Measurements from ENCODE around the gene ACSF2.
"Not testable (repeated sequence)": the region's sequence is repeated elsewhere in the genome, so short reads cannot be mapped to it uniquely, and the experiment has no call there.

The ACSF2 gene

DNA sequence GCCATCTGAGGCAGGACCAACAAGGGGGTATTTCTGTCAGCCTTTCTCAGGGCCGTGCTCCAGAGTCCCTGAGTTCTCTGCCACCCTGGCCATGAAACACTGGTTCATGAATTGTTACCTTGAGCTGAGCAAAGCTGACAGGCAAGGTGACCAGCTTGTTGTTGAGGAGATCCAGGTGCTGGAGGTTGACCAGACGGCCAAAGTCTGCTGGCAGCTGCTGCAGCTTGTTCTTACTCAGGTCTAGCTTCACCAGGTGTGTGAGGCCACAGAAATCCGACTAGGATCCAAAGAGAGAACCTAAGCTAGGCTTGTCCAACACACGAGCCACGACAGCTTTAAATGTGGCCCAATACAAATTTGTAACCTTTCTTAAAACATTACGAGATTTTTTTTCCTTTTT lies 33.4 kb upstream of the ACSF2 start:
- peaks cover 79% of the 10 kb centered on the region for H3K36me3 ChIP-seq (ENCODE audit: control insufficient read depth, insufficient read depth, low read length)
- no peak overlapping the region for H3K27ac ChIP-seq (ENCODE audit: low read depth, low read length)
- H3K4me1 ChIP-seq (ENCODE audit: control insufficient read depth, insufficient read depth, low read length) = peaks cover 5% of the 10 kb centered on the region; the same call in 1 of the 2 replicates
- no peaks in the 10 kb centered on the region for H3K9me3 ChIP-seq (ENCODE audit: control insufficient read depth, insufficient read depth, low read depth, low read length)
- no peaks in the 10 kb centered on the region for H3K27me3 ChIP-seq (ENCODE audit: control insufficient read depth, insufficient read depth, low read length)
- no peak overlapping the region for H3K9ac ChIP-seq (ENCODE audit: low read length)
- H3K4me3 ChIP-seq (ENCODE audit: low read depth, low read length) = no peak overlapping the region

- peaks cover 5% of the 10 kb centered on the region; the same call in 1 of the 2 replicates for H3K4me1 ChIP-seq (ENCODE audit: control insufficient read depth, insufficient read depth, low read length)
- H3K27me3 ChIP-seq (ENCODE audit: control insufficient read depth, insufficient read depth, low read length) = no peaks in the 10 kb centered on the region
- H3K4me3 ChIP-seq (ENCODE audit: low read depth, low read length) = no peak overlapping the region
- H3K27ac ChIP-seq (ENCODE audit: low read depth, low read length) = no peak overlapping the region
- no peak overlapping the region for H3K9ac ChIP-seq (ENCODE audit: low read length)
- H3K36me3 ChIP-seq (ENCODE audit: control insufficient read depth, insufficient read depth, low read length) = peaks cover 68% of the 10 kb centered on the region
- no peaks in the 10 kb centered on the region for H3K9me3 ChIP-seq (ENCODE audit: control insufficient read depth, insufficient read depth, low read depth, low read length)
Measured at GRCh38 chr17:50393700-50394099, 32.3 kb upstream of the ACSF2 start.

DNA sequence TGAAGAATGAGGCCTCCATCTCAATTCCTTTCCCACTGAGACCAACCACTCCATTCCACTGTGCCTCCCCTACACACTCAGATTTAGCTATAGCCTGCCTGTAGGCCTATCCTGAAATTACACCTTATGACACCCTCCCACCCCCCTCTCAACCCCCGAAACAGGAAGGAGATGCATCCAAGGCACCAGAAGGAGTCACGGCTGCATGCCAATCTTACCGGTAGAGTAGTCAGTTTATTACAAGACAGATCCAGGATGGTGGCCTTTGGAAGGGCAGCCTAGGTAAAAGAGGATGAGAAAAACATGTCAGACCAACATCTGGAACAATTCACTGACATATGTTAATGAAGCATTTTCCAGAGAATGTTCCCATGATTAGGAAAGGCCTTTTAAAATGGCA lies 31.3 kb upstream of the ACSF2 start:
- H3K27ac ChIP-seq (ENCODE audit: low read depth, low read length) = no peak overlapping the region
- H3K27me3 ChIP-seq (ENCODE audit: control insufficient read depth, insufficient read depth, low read length) = no peaks in the 10 kb centered on the region
- H3K36me3 ChIP-seq (ENCODE audit: control insufficient read depth, insufficient read depth, low read length) = peaks cover 58% of the 10 kb centered on the region
- peaks cover 7% of the 10 kb centered on the region; the same call in 1 of the 2 replicates for H3K9me3 ChIP-seq (ENCODE audit: control insufficient read depth, insufficient read depth, low read depth, low read length)
- H3K4me3 ChIP-seq (ENCODE audit: low read depth, low read length) = no peak overlapping the region
- H3K9ac ChIP-seq (ENCODE audit: low read length) = no peak overlapping the region
- H3K4me1 ChIP-seq (ENCODE audit: control insufficient read depth, insufficient read depth, low read length) = peaks cover 5% of the 10 kb centered on the region; the same call in 1 of the 2 replicates

DNA sequence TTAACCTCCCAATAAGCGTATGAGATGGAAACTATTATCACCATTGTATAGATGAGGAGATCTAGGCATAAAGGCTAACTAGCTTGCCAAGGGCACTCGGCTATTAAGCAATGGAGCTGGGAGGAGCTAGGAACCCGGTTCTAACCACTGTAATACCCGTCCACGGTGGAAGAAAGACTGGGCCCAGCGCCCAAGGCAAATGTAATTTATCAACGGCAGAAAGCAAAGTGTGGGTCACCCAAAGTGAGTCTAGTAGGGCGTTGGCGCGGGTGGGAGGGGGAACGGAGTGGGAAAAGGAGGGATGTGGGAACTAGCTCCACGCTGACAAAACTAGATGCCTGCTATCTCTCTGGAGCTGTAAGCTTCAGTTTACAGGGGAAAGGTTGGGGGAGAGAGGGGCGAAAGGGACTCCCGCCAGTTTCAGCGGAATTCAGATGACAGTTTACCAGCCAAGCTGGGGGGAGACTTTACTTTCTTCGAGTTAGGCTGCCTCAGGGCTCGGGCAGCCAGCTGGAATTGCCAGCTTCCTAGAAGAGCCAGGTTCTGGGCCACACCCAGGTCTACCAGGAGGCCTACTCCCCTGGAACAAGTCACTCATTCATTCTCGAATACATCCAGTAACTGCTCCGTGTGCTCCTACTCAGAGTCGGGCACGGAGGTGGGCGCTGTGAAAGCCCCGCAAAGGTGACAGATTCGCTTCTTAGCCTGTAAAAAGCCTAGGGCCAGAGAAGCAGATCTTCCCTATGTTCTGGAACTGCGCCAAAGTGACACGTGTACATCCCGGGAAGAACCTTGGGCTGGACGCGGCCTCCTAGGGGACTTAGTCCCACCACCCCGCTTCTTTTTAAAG lies 29.5 kb upstream of the ACSF2 start:
- Histone ChIP-seq H3K36me3 (ENCODE audit: control insufficient read depth, insufficient read depth, low read length) (peaks cover 40% of the 10 kb centered on the region), H3K4me3 (ENCODE audit: low read depth, low read length) (peak overlapping the region; percentile 96), H3K27ac (ENCODE audit: low read depth, low read length) (peak overlapping the region; percentile 49; the same call in 1 of the 2 replicates), H3K9ac (ENCODE audit: low read length) (peak overlapping the region; percentile 90), H3K9me3 (ENCODE audit: control insufficient read depth, insufficient read depth, low read depth, low read length) (peaks cover 7% of the 10 kb centered on the region; the same call in 1 of the 2 replicates), H3K27me3 (ENCODE audit: control insufficient read depth, insufficient read depth, low read length) (no peaks in the 10 kb centered on the region), H3K4me1 (ENCODE audit: control insufficient read depth, insufficient read depth, low read length) (peaks cover 5% of the 10 kb centered on the region; the same call in 1 of the 2 replicates)

DNA sequence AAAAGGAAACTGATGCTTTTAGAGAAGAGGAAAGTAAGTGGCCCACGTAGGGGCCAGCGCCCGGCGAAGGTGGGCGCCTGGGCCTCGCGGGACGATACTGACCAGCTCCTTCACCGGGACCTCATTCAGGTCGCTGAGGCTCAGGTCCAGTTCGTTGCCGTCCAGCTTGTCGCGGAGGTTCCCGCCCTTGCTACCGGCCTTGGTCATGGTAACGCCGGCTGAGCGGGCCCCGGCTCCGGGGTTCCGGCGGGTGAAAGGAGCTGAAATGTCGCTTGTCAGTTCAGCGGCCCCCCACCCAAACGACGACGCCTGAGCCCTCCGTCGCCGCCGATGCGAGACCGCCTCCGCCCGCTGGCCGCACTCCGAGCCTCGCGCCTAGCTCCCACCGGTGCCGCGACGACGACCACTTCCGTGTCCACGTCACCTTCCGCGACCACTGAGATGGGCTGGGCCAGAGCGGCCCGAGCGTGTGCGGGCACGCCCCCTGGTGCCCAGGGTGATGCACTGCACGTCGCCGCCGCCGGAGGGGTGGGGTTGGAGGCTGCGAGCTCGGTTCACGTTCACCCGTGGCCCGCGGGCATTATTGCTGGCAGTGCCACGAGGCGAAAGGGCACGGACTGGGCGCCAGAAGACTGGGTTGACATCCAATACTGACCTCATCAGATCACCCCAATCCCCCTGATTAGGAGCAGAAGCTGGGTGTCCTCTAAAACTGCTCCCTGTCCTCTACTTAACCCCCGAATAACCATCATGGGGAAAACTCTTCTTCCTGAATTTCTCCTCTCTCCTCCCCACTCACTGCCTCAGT lies 28.7 kb upstream of the ACSF2 start, which contains the start of gene LRRC59:
LRRC59 (minus strand) TSS at position 413 of the 808 bp plus-strand sequence; CDS start at position 207, 206 bp downstream.
- H3K4me1 ChIP-seq (ENCODE audit: control insufficient read depth, insufficient read depth, low read length) = peaks cover 5% of the 10 kb centered on the region; the same call in 1 of the 2 replicates
- H3K4me3 ChIP-seq (ENCODE audit: low read depth, low read length) = peak within 1 kb of the TSS; percentile 96
- no peaks in the 10 kb centered on the region for H3K27me3 ChIP-seq (ENCODE audit: control insufficient read depth, insufficient read depth, low read length)
- peak within 1 kb of the TSS; percentile 90 for H3K9ac ChIP-seq (ENCODE audit: low read length)
- H3K9me3 ChIP-seq (ENCODE audit: control insufficient read depth, insufficient read depth, low read depth, low read length) = peaks cover 7% of the 10 kb centered on the region; the same call in 1 of the 2 replicates
- peaks cover 32% of the 10 kb centered on the region for H3K36me3 ChIP-seq (ENCODE audit: control insufficient read depth, insufficient read depth, low read length)
- peak within 1 kb of the TSS; percentile 49; the same call in 1 of the 2 replicates for H3K27ac ChIP-seq (ENCODE audit: low read depth, low read length)

DNA sequence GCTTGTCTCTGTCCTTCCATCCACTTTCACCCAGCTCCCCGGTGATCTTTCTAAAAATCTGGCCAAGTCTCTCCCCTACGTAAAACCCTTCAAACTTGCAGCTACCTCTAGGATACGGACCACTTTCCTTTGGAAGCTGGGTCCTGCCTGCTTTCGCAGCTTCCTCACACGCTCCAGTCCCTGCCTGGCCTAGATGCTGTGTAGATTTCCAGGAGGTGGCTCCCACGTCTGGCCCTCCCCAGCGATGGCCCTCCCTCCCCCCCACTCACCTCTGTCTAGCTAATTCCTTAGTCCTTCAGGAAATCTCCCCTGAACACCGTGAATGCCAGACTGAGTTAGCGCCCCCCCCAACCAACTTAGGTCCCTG lies 28.1 kb upstream of the ACSF2 start:
- no peak overlapping the region for H3K27ac ChIP-seq (ENCODE audit: low read depth, low read length)
- no peaks in the 10 kb centered on the region for H3K27me3 ChIP-seq (ENCODE audit: control insufficient read depth, insufficient read depth, low read length)
- H3K36me3 ChIP-seq (ENCODE audit: control insufficient read depth, insufficient read depth, low read length) = peaks cover 26% of the 10 kb centered on the region
- H3K9ac ChIP-seq (ENCODE audit: low read length) = no peak overlapping the region
- H3K4me1 ChIP-seq (ENCODE audit: control insufficient read depth, insufficient read depth, low read length) = peaks cover 9% of the 10 kb centered on the region
- peaks cover 7% of the 10 kb centered on the region; the same call in 1 of the 2 replicates for H3K9me3 ChIP-seq (ENCODE audit: control insufficient read depth, insufficient read depth, low read depth, low read length)
- H3K4me3 ChIP-seq (ENCODE audit: low read depth, low read length) = peak overlapping the region; percentile 96

DNA sequence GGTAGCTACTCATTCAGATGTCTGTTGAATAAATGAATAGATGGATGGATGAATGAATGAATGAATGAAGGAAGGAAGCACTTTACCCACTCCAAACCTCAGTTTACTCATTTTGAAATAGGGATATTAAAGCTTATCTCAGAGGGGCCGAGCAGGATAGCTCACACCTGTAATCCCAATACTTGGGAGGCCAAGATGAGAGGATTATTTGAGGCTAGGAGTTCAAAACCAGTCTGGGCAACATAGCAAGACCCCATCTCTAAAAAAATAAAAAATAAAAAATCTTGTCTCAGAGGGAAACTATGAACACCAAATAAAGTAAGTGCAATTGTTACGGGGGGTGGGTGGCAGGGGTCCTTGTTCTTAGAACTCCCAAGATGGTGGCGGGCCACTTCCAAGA lies 27.3 kb upstream of the ACSF2 start:
- H3K27me3 ChIP-seq (ENCODE audit: control insufficient read depth, insufficient read depth, low read length) = not testable (repeated sequence)

DNA sequence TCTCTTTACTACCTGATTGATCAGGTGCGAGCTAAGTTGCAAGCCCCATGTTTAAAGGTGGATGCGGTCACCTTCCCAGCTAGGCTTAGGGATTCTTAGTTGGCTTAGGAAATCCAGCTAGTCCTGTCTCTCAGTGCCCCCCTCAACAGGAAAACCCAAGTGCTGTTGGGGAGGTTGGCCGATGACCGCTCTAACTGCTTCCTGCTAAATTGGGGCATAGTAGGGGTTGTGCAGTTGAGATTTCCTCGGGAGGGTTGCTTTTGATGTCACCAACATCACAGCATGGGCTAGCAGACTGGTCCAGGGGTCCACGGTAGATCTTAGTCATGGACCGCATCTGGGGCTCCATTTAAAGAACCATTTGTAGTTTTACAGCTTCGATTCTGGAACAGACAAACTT lies 26.4 kb upstream of the ACSF2 start:
- not testable (repeated sequence) for H3K27me3 ChIP-seq (ENCODE audit: control insufficient read depth, insufficient read depth, low read length); H3K4me3 ChIP-seq (ENCODE audit: low read depth, low read length)

More for the DNA sequence above, 27.3 kb upstream of the ACSF2 start:
- Histone ChIP-seq H3K4me1 (ENCODE audit: control insufficient read depth, insufficient read depth, low read length) (peaks cover 10% of the 10 kb centered on the region), H3K36me3 (ENCODE audit: control insufficient read depth, insufficient read depth, low read length) (peaks cover 18% of the 10 kb centered on the region)
- H3K4me3 ChIP-seq (ENCODE audit: low read depth, low read length); H3K9me3 ChIP-seq (ENCODE audit: control insufficient read depth, insufficient read depth, low read depth, low read length); H3K27ac ChIP-seq (ENCODE audit: low read depth, low read length); H3K9ac ChIP-seq (ENCODE audit: low read length): not testable (repeated sequence)

GRCh38 chr17:50405351-50405750 lies 20.7 kb upstream of the ACSF2 start:
- not testable (repeated sequence) for H3K27me3 ChIP-seq (ENCODE audit: control insufficient read depth, insufficient read depth, low read length); H3K36me3 ChIP-seq (ENCODE audit: control insufficient read depth, insufficient read depth, low read length); H3K9me3 ChIP-seq (ENCODE audit: control insufficient read depth, insufficient read depth, low read depth, low read length); H3K4me3 ChIP-seq (ENCODE audit: low read depth, low read length); H3K27ac ChIP-seq (ENCODE audit: low read depth, low read length); H3K9ac ChIP-seq (ENCODE audit: low read length); H3K4me1 ChIP-seq (ENCODE audit: control insufficient read depth, insufficient read depth, low read length)

More for the DNA sequence above, 26.4 kb upstream of the ACSF2 start:
- H3K9ac ChIP-seq (ENCODE audit: low read length); H3K36me3 ChIP-seq (ENCODE audit: control insufficient read depth, insufficient read depth, low read length); H3K27ac ChIP-seq (ENCODE audit: low read depth, low read length); H3K9me3 ChIP-seq (ENCODE audit: control insufficient read depth, insufficient read depth, low read depth, low read length): not testable (repeated sequence)
- peaks cover 10% of the 10 kb centered on the region for H3K4me1 ChIP-seq (ENCODE audit: control insufficient read depth, insufficient read depth, low read length)

DNA sequence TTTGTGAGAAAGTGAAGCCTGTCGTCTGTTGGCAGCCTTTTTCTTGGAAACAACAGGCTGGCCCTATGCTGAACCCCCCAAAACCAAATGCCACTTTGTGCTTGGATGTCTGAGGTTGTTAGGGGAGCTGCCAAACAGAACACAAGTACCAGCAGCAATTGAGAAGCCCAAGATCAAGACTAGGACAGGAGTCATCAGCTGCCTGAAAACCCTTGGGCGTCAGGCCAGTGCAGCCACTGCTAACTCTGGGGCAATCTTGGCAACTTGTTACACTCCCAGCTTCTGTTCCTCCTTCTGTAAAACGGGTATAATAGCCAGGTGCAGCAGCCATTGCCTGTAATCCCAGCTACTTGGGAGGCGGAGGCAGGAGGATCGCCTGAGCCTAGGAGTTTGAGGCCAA lies 19.4 kb upstream of the ACSF2 start:
- Histone ChIP-seq H3K9ac (ENCODE audit: low read length) (no peak overlapping the region), H3K27me3 (ENCODE audit: control insufficient read depth, insufficient read depth, low read length) (no peaks in the 10 kb centered on the region), H3K27ac (ENCODE audit: low read depth, low read length) (no peak overlapping the region), H3K4me1 (ENCODE audit: control insufficient read depth, insufficient read depth, low read length) (peaks cover 5% of the 10 kb centered on the region; the same call in 1 of the 2 replicates), H3K36me3 (ENCODE audit: control insufficient read depth, insufficient read depth, low read length) (no peaks in the 10 kb centered on the region), H3K4me3 (ENCODE audit: low read depth, low read length) (no peak overlapping the region), H3K9me3 (ENCODE audit: control insufficient read depth, insufficient read depth, low read depth, low read length) (no peaks in the 10 kb centered on the region)
